WTC11 (cell line): ENCODE results near the gene PRDX2.
A peak's percentile ranks its signal among the peaks of the same experiment; 100 is the strongest.

Experiments
- ATF3 ChIP-seq: sonication (generic); formaldehyde crosslinking; conservative IDR thresholded peaks from 2 replicates; pipeline ENCODE4 v1.8.1; 2022; ENCODE audit warnings: mild to moderate bottlenecking, missing genetic modification reagents
- CTCF ChIP-seq: fragments of 200-600 bp; IDR thresholded peaks from 2 replicates; pipeline ENCODE4 v1.8.0; 2022; ENCODE audit warnings: antibody characterized with exemption
- ELF4 ChIP-seq: sonication (generic); formaldehyde crosslinking; IDR thresholded peaks from 2 replicates; pipeline ENCODE4 v1.8.1; 2022; ENCODE audit warnings: low read depth, mild to moderate bottlenecking, moderate library complexity, missing genetic modification reagents
- ETV6 ChIP-seq: sonication (generic); formaldehyde crosslinking; IDR thresholded peaks from 2 replicates; pipeline ENCODE4 v1.8.1; 2022; ENCODE audit warnings: mild to moderate bottlenecking, missing genetic modification reagents
- FOXP4 ChIP-seq: sonication (generic); formaldehyde crosslinking; IDR thresholded peaks from 2 replicates; pipeline ENCODE4 v1.8.0; 2022; ENCODE audit warnings: mild to moderate bottlenecking, missing genetic modification reagents
- IRF2 ChIP-seq: sonication (generic); formaldehyde crosslinking; IDR thresholded peaks from 2 replicates; pipeline ENCODE4 v1.8.0; 2022; ENCODE audit warnings: low read depth, missing genetic modification reagents, borderline replicate concordance
- JUN ChIP-seq: sonication (generic); formaldehyde crosslinking; IDR thresholded peaks from 2 replicates; pipeline ENCODE4 v1.8.0; 2023; ENCODE audit warnings: mild to moderate bottlenecking, missing genetic modification reagents
- MAX ChIP-seq: sonication (generic); formaldehyde crosslinking; IDR thresholded peaks from 2 replicates; pipeline ENCODE4 v1.8.0; 2022; ENCODE audit warnings: mild to moderate bottlenecking, missing genetic modification reagents
- ZBTB43 ChIP-seq: sonication (generic); formaldehyde crosslinking; IDR thresholded peaks from 2 replicates; pipeline ENCODE4 v1.8.1; 2023; ENCODE audit warnings: mild to moderate bottlenecking, missing genetic modification reagents
- ZNF138 ChIP-seq: sonication (generic); formaldehyde crosslinking; conservative IDR thresholded peaks from 2 replicates; pipeline ENCODE4 v1.8.1; 2022; ENCODE audit warnings: mild to moderate bottlenecking, moderate library complexity, missing genetic modification reagents
- ZNF232 ChIP-seq: sonication (generic); formaldehyde crosslinking; IDR thresholded peaks from 2 replicates; pipeline ENCODE4 v1.8.0; 2022; ENCODE audit warnings: mild to moderate bottlenecking, missing genetic modification reagents
- ZNF416 ChIP-seq: fragments of 250-450 bp; sonication (Bioruptor Pico); IDR thresholded peaks from 2 replicates; pipeline ENCODE4 v1.9.0; 2021; ENCODE audit warnings: mild to moderate bottlenecking, inconsistent platforms
- ZNF425 ChIP-seq: fragments of 250-450 bp; sonication (Bioruptor Pico); conservative IDR thresholded peaks from 2 replicates; pipeline ENCODE4 v1.9.0; 2021; ENCODE audit warnings: mild to moderate bottlenecking

- TF ChIP-seq IRF2 (CRISPR knock-in tag) = no peak
- TF ChIP-seq ELF4 (CRISPR knock-in tag) = no peak
- TF ChIP-seq JUN (CRISPR knock-in tag) = no peak
- TF ChIP-seq CTCF = peak; percentile 74
- no peak; the same call in 1 of the 2 replicates for TF ChIP-seq ZNF232
- TF ChIP-seq MAX (CRISPR knock-in tag) = no peak
- no peak for TF ChIP-seq ZNF416
- TF ChIP-seq ATF3 (CRISPR knock-in tag) = no peak
- TF ChIP-seq ZBTB43 (CRISPR knock-in tag) = no peak
- TF ChIP-seq ZNF138 (CRISPR knock-in tag) = no peak
- no peak for TF ChIP-seq FOXP4 (CRISPR knock-in tag)
- no peak for TF ChIP-seq ZNF425 (CRISPR knock-in tag)
- no peak for TF ChIP-seq ETV6 (CRISPR knock-in tag)
These were observed 24.2 kb downstream of the PRDX2 start for GRCh38 chr19:12777217-12778016.
